H1 (cell line): ENCODE results near the gene GINS3. TPM values are rescaled to one million over a fixed set of nuclear protein-coding genes. Genes with fewer than 3 reads are reported as not detected.

ENCODE experiments used
- CBX5 ChIP-seq: fragments of 300-800, 300-1000 bp; sonication (generic); IDR thresholded peaks from 2 replicates; pipeline ENCODE4 v1.7.1; 2016; ENCODE audit warnings: antibody characterized with exemption, low read length, low read depth
- CREB1 ChIP-seq: IDR thresholded peaks from 2 replicates; pipeline ENCODE4 v1.6.1; 2012; ENCODE audit warnings: inconsistent platforms
- E2F6 ChIP-seq: IDR thresholded peaks from 2 replicates; pipeline ENCODE4 v1.6.1; 2012; ENCODE audit warnings: inconsistent platforms
- GABPA ChIP-seq: IDR thresholded peaks from 2 replicates; pipeline ENCODE4 v1.6.1; 2011; ENCODE audit warnings: mild to moderate bottlenecking, low read length, moderate library complexity, borderline replicate concordance; ENCODE audit not compliant: insufficient read depth
- HDAC2 ChIP-seq, 2 experiments: fragments of 300-600 bp in 1 of 2; sonication (generic) in 1 of 2; IDR thresholded peaks; 2 replicates each; pipeline ENCODE4 v1.6.1; 2011 to 2012; ENCODE audit warnings: low read depth in 2 of 2, low read length in 2 of 2, mild to moderate bottlenecking in 2 of 2, moderate library complexity in 2 of 2, borderline replicate concordance in 1 of 2, inconsistent platforms in 1 of 2
- KDM1A ChIP-seq: fragments of 200-600, 300-600 bp; sonication (generic); IDR thresholded peaks from 2 replicates; pipeline ENCODE4 v1.7.1; 2016; ENCODE audit warnings: mild to moderate bottlenecking, low read length, borderline replicate concordance
- POLR2AphosphoS5 ChIP-seq: IDR thresholded peaks from 2 replicates; pipeline ENCODE4 v1.6.1; 2011; ENCODE audit warnings: low read depth, low read length
- SP2 ChIP-seq: IDR thresholded peaks from 2 replicates; pipeline ENCODE4 v1.6.1; 2012; ENCODE audit warnings: mild to moderate bottlenecking, low read length, inconsistent platforms
- SP4 ChIP-seq: IDR thresholded peaks from 2 replicates; pipeline ENCODE4 v1.6.1; 2012; ENCODE audit warnings: low read length, inconsistent platforms
- TBP ChIP-seq: IDR thresholded peaks from 2 replicates; pipeline ENCODE4 v1.6.1; 2011; ENCODE audit warnings: low read depth, low read length, improper control_type of control experiment
- TEAD4 ChIP-seq: IDR thresholded peaks from 2 replicates; pipeline ENCODE4 v1.6.1; 2012; ENCODE audit warnings: low read depth, low read length, inconsistent platforms, mixed read lengths
- polyA plus RNA-seq, 7 experiments: library from polyadenylated mRNA; depleted of rRNA in 3 of 7; stranded (reverse) in 5 of 7; unstranded in 2 of 7; fragments of >200 nt in 5 of 7; fragments of 200-250 nt in 2 of 7; gene quantifications; 1 replicate in 5 of 7; 2 replicates in 1 of 7; 4 replicates in 1 of 7; pipeline versions ENCODE4 v1.2.1 to v1.2.3, GENCODE V29; 2011 to 2013; ENCODE audit warnings: missing spikeins in 2 of 7, mixed read lengths in 2 of 7
- total RNA-seq: library from RNA; stranded (reverse); fragmentation: NEBNext Ultra II Directional; extraction: Animal tissue kit (Norgen Biotek cat#: 25700); gene quantifications from 2 replicates; pipeline ENCODE4 v1.2.1, GENCODE V29; 2021
- TF ChIP-seq, protein P1 (sequence below): fragments of 300-600 bp; sonication (generic); IDR thresholded peaks from 2 replicates; pipeline ENCODE4 v1.7.1; 2012; ENCODE audit warnings: low read length, moderate library complexity, mild to moderate bottlenecking, inconsistent platforms; ENCODE audit not compliant: insufficient replicate concordance

GINS3 gene
- total and polyA plus RNA-seq, 2 of the 8 experiments (the other 6 are each of a cell fraction or from before 2014, with no cell fraction given) = 12.9 to 15.4 TPM

GRCh38 chr16:58451265-58451689 lies 59.0 kb downstream of the GINS3 start (continued):
- TF ChIP-seq, protein P1, sequence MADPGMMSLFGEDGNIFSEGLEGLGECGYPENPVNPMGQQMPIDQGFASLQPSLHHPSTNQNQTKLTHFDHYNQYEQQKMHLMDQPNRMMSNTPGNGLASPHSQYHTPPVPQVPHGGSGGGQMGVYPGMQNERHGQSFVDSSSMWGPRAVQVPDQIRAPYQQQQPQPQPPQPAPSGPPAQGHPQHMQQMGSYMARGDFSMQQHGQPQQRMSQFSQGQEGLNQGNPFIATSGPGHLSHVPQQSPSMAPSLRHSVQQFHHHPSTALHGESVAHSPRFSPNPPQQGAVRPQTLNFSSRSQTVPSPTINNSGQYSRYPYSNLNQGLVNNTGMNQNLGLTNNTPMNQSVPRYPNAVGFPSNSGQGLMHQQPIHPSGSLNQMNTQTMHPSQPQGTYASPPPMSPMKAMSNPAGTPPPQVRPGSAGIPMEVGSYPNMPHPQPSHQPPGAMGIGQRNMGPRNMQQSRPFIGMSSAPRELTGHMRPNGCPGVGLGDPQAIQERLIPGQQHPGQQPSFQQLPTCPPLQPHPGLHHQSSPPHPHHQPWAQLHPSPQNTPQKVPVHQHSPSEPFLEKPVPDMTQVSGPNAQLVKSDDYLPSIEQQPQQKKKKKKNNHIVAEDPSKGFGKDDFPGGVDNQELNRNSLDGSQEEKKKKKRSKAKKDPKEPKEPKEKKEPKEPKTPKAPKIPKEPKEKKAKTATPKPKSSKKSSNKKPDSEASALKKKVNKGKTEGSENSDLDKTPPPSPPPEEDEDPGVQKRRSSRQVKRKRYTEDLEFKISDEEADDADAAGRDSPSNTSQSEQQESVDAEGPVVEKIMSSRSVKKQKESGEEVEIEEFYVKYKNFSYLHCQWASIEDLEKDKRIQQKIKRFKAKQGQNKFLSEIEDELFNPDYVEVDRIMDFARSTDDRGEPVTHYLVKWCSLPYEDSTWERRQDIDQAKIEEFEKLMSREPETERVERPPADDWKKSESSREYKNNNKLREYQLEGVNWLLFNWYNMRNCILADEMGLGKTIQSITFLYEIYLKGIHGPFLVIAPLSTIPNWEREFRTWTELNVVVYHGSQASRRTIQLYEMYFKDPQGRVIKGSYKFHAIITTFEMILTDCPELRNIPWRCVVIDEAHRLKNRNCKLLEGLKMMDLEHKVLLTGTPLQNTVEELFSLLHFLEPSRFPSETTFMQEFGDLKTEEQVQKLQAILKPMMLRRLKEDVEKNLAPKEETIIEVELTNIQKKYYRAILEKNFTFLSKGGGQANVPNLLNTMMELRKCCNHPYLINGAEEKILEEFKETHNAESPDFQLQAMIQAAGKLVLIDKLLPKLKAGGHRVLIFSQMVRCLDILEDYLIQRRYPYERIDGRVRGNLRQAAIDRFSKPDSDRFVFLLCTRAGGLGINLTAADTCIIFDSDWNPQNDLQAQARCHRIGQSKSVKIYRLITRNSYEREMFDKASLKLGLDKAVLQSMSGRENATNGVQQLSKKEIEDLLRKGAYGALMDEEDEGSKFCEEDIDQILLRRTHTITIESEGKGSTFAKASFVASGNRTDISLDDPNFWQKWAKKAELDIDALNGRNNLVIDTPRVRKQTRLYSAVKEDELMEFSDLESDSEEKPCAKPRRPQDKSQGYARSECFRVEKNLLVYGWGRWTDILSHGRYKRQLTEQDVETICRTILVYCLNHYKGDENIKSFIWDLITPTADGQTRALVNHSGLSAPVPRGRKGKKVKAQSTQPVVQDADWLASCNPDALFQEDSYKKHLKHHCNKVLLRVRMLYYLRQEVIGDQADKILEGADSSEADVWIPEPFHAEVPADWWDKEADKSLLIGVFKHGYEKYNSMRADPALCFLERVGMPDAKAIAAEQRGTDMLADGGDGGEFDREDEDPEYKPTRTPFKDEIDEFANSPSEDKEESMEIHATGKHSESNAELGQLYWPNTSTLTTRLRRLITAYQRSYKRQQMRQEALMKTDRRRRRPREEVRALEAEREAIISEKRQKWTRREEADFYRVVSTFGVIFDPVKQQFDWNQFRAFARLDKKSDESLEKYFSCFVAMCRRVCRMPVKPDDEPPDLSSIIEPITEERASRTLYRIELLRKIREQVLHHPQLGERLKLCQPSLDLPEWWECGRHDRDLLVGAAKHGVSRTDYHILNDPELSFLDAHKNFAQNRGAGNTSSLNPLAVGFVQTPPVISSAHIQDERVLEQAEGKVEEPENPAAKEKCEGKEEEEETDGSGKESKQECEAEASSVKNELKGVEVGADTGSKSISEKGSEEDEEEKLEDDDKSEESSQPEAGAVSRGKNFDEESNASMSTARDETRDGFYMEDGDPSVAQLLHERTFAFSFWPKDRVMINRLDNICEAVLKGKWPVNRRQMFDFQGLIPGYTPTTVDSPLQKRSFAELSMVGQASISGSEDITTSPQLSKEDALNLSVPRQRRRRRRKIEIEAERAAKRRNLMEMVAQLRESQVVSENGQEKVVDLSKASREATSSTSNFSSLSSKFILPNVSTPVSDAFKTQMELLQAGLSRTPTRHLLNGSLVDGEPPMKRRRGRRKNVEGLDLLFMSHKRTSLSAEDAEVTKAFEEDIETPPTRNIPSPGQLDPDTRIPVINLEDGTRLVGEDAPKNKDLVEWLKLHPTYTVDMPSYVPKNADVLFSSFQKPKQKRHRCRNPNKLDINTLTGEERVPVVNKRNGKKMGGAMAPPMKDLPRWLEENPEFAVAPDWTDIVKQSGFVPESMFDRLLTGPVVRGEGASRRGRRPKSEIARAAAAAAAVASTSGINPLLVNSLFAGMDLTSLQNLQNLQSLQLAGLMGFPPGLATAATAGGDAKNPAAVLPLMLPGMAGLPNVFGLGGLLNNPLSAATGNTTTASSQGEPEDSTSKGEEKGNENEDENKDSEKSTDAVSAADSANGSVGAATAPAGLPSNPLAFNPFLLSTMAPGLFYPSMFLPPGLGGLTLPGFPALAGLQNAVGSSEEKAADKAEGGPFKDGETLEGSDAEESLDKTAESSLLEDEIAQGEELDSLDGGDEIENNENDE = no peak
- TF ChIP-seq HDAC2 (IDR thresholded peaks at IDR 0.05; ENCODE audit: borderline replicate concordance in 1 of 2, low read depth in 2 of 2, low read length in 2 of 2) = no peak
- TF ChIP-seq CBX5 = no peak
- no peak for TF ChIP-seq SP2
- TF ChIP-seq TEAD4 = no peak
- no peak for TF ChIP-seq POLR2AphosphoS5
- TF ChIP-seq KDM1A = no peak
- TF ChIP-seq SP4 = no peak
- TF ChIP-seq GABPA = no peak
- TF ChIP-seq CREB1 = no peak
- TF ChIP-seq E2F6 = no peak
- TF ChIP-seq TBP = no peak
